CD4-positive, alpha-beta T cell treated with Interleukin-4 for 1 hour (primary cell): Measurements from ENCODE around the gene KLK10.

Experiments used
- DNase-seq, 2 donors: peaks; one replicate each; pipeline ENCODE4 v3.0.0-alpha.2; 2020 to 2022

The KLK10 gene

DNA sequence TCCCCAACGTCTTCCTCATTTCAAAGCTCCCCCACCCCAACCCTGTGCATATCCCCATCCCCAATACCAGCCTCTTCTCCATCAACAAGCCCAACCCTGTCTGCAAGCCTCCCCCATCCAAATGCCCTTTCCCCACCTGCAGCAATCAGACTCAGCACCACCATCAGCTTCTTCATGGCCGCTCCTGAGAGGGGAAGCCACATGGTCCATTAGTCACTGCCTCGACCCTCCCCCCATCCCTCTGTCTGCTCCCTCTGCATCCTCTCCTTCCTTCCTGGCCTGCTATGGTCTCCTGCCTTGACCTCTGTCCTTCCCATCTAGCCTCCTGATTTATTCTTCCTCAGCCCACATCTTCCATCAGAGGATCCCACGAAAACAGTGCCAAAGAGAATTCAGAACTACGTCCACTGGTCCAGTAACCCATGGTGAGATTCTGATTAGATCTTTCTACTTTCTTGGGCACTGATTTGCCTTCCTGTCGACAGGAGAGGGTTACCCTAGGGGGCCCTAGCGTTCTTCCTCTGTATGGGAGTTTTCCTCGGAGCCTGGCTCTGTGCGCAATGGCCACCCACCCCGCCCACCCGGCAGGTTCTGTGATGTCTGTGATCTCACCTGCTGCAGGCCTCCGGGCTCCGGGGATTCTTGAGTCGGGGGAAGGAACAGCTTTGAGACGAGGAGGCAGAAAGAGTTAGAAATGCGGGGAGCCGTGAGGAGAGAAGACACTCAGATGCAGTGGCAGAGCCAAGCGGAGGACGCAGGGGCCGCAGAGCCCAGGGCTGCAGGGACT is 51.4 kb downstream of the KLK10 start:
- DNase-seq, result no peak

DNA sequence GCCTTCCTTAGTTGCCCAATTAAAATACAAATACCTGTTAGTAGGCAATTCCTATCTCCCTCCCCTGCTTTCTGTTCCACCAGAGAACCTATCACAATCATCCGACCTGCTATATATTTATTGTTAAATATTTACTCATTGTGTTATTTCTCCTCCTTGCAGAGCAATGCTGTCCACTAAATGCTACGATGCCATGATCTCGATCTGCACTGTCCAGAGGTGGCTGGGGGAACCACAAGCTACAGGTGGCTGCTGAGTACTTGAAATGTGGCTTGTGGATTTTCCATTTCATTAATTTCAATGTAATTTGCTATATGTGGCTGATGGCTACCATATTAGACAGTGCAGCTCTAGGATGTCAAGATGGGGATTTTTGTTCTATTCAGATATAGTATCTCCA is 55.2 kb downstream of the KLK10 start:
- no peak for DNase-seq

DNA sequence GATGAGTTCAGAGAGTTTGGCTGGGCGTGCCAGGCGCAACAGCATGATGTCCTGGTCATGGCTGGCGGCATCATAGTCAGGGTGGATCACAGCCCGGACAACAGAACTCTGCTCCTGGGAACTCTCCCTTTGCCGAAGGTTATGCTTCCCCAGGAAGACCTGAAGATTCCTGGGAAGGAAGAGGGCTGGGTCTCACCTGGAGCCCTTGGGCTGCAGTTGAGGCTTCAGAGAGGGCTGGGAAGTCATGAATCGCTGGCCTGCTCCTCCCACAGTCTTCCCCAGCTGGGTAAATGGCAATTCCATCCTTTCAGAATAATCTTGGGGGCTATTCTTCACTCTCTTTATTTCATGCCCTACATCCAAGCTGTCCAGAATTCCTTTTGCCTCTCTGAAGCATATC is 56.1 kb downstream of the KLK10 start:
- no peak for DNase-seq
